Testis (tissue), 2 donors: ENCODE measurements around the gene PRDM15.

Experiments
- CTCF ChIP-seq, 3 experiments: fragments of 450-650 bp in 2 of 3; fragments of 200-600 bp in 1 of 3; sonication (generic) in 1 of 3; IDR thresholded peaks; one replicate each; pipeline ENCODE4 v1.5.1; 2016 to 2019; ENCODE audit warnings: antibody characterized with exemption in 3 of 3, mild to moderate bottlenecking in 2 of 3, moderate library complexity in 1 of 3
- POLR2A ChIP-seq: fragments of 450-650 bp; IDR thresholded peaks from one replicate; pipeline ENCODE4 v1.6.1; 2017; ENCODE audit warnings: antibody characterized with exemption, mild to moderate bottlenecking, moderate library complexity

- TF ChIP-seq CTCF (IDR thresholded peaks at IDR 0.05) (no peak), POLR2A (no peak)
These were observed 27.9 kb downstream of the PRDM15 start for GRCh38 chr21:41851090-41851790.
